Measurements from ENCODE around the gene PRELID3B.
"Not testable (repeated sequence)": the region's sequence is repeated elsewhere in the genome, so short reads cannot be mapped to it uniquely, and the experiment has no call there.

The PRELID3B gene

GRCh38 chr20:59026904-59027740, 15.5 kb downstream of the PRELID3B start:
- DNase-seq, result no peak

- DNase-seq, result no peak
Observed at GRCh38 chr20:59025511-59025910, 17.1 kb downstream of the PRELID3B start.

GRCh38 chr20:59025086-59025485, 17.5 kb downstream of the PRELID3B start:
- DNase-seq, result no peak

- DNase-seq, result no peak
Observed at GRCh38 chr20:59024111-59024530, 18.5 kb downstream of the PRELID3B start.

- no peak for DNase-seq
Observed at GRCh38 chr20:59023616-59024015, 19.0 kb downstream of the PRELID3B start.

- no peak for DNase-seq
Observed at GRCh38 chr20:59022754-59023153, 19.8 kb downstream of the PRELID3B start.

GRCh38 chr20:59020938-59021551, 21.5 kb downstream of the PRELID3B start:
- no peak for DNase-seq

- DNase-seq, result no peak
Observed at GRCh38 chr20:59019217-59019616, 23.4 kb downstream of the PRELID3B start, which contains the start of gene TUBB1. Gene TUBB1, plus strand, starts transcription at chr20:59019429. Its CDS starts 94 bp downstream, at chr20:59019523.

- DNase-seq, result no peak
Observed at GRCh38 chr20:59018817-59019216, 23.8 kb downstream of the PRELID3B start.

- no peak for DNase-seq
Observed at GRCh38 chr20:59017493-59018231, 24.9 kb downstream of the PRELID3B start.

- no peak for DNase-seq
Observed at GRCh38 chr20:59016795-59017492, 25.6 kb downstream of the PRELID3B start.

GRCh38 chr20:59015812-59016711, 26.5 kb downstream of the PRELID3B start:
- no peak for DNase-seq

GRCh38 chr20:59015411-59015810, 27.2 kb downstream of the PRELID3B start:
- no peak for DNase-seq

GRCh38 chr20:59014680-59015389, 27.8 kb downstream of the PRELID3B start:
- no peak for DNase-seq

- DNase-seq, result no peak
Observed at GRCh38 chr20:59013959-59014608, 28.5 kb downstream of the PRELID3B start.

- no peak for DNase-seq
Observed at GRCh38 chr20:59013031-59013951, 29.3 kb downstream of the PRELID3B start.

- not testable (repeated sequence) for DNase-seq
Observed at GRCh38 chr20:59011874-59012157, 30.8 kb downstream of the PRELID3B start.
